ACC112 (cell line): ENCODE data around the gene WFDC10A.
"Not testable (repeated sequence)": the region's sequence is repeated elsewhere in the genome, so short reads cannot be mapped to it uniquely, and the experiment has no call there.

Experiments used
- H2AFZ ChIP-seq: fragments of 200-600 bp; sonication (generic); one replicate; pipeline ENCODE4 v1.6.0; 2017; ENCODE audit warnings: antibody characterized with exemption, low read length; ENCODE audit not compliant: unreplicated experiment
- H3K27ac ChIP-seq: fragments of 200-600 bp; sonication (generic); 2 replicates; pipeline ENCODE4 v1.5.1; 2014; ENCODE audit warnings: low read depth, mild to moderate bottlenecking, antibody characterized with exemption, low read length, moderate library complexity
- H3K27me3 ChIP-seq: fragments of 200-600 bp; sonication (generic); 2 replicates; pipeline ENCODE4 v1.6.1; 2014; ENCODE audit warnings: mild to moderate bottlenecking, antibody characterized with exemption, low read length, moderate library complexity, mixed read lengths; ENCODE audit not compliant: insufficient read depth
- H3K36me3 ChIP-seq: fragments of 200-600 bp; sonication (generic); 2 replicates; pipeline ENCODE4 v1.6.1; 2016; ENCODE audit warnings: mild to moderate bottlenecking, antibody characterized with exemption, low read length, moderate library complexity, mixed read lengths; ENCODE audit not compliant: insufficient read depth
- H3K4me1 ChIP-seq: fragments of 200-600 bp; sonication (generic); one replicate; pipeline ENCODE4 v1.6.1; 2016; ENCODE audit warnings: low read length, mixed read lengths; ENCODE audit not compliant: insufficient read depth, unreplicated experiment, control insufficient read depth
- H3K4me3 ChIP-seq: fragments of 200-600 bp; sonication (generic); 2 replicates; pipeline ENCODE4 v1.5.1; 2014; ENCODE audit warnings: mild to moderate bottlenecking, low read depth, low read length
- H3K79me2 ChIP-seq: fragments of 200-600 bp; sonication (generic); one replicate; pipeline ENCODE4 v1.6.0; 2016; ENCODE audit warnings: low read length; ENCODE audit not compliant: control insufficient read depth, unreplicated experiment, insufficient read depth

WFDC10A gene

DNA sequence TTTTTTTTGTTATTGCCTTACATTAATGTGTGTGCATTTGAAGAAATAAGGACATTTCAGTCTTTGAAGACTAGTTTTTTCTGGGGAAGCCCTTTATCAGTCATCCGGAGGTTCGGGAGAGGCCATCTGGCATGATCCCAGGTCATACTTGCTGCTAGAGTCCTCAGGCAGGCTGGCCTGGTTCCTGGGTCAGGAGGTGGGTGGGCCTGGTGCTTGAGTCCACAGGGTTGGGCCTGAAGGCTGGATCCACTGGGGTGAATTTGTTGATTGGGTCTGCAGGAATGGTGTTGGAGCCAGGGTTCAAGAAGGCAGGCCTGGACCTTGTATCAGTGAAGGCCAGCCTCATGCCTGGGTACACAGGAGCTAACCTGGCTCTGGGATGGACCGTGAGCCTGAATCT lies 17.3 kb downstream of the WFDC10A start:
- Histone ChIP-seq H2AFZ (no peak overlapping the region), H3K79me2 (no peaks in the 10 kb centered on the region), H3K4me1 (no peaks in the 10 kb centered on the region), H3K36me3 (no peaks in the 10 kb centered on the region), H3K27me3 (no peaks in the 10 kb centered on the region), H3K27ac (no peak overlapping the region), H3K4me3 (no peak overlapping the region)

DNA sequence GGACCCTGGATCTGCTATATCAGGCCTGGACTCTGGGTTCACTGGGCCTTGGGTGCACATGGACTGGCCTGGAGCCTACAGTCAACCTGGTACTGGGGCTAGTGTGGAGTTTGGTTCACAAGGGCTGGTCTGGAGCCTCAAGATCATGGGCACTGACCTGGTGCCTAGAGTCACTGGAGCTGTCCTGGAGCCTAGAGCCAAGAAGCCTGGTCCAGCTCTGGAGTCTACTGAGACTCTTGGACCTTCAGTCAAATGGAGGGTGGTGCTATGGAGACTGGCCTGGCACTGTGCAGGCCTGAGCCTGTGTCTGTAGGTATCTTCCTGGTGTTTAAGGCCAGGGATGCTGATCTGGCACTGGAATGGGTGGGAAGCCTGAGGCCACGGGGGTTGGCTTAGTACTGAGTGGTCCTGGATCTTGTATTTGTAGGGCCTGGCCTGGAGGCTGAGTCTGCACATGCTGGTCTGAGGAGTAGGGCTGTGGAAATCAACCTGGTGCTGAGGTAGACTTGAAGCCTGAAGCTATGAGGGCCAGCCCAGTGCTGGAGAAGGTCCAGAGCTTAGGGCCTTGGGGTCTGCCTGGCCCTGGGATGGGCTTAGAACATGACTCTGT lies 18.0 kb downstream of the WFDC10A start:
- Histone ChIP-seq H3K27me3 (no peaks in the 10 kb centered on the region), H3K27ac (no peak overlapping the region), H3K79me2 (no peaks in the 10 kb centered on the region), H3K4me1 (no peaks in the 10 kb centered on the region), H3K4me3 (no peak overlapping the region), H2AFZ (no peak overlapping the region), H3K36me3 (no peaks in the 10 kb centered on the region)

DNA sequence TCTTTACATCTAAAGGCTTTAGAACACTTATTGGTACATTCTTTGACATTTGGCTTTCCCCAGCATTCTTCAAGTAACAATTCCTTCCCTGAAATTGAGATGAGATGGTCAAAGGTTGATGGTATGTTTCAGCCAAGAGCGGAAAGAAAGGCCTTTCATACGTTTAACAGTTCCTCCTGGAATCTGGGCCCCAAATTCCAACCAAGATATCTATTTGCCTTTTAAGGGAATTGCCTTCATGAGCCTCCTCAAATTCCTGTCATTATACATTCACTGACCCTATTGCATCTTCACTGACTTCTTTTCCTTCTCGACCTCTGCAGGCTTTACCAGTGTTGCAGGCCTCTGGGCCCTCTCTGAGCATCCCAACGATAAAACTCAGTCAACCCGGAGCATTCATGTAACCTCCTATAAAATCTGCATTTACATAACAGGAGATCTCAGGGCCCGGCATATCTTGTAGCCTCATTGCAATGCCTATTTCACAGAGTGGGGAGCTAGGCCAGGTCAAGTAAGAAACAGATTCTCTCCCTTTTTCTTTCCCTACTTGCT lies 19.8 kb downstream of the WFDC10A start:
- H3K27ac ChIP-seq = no peak overlapping the region
- H3K4me1 ChIP-seq = no peaks in the 10 kb centered on the region

DNA sequence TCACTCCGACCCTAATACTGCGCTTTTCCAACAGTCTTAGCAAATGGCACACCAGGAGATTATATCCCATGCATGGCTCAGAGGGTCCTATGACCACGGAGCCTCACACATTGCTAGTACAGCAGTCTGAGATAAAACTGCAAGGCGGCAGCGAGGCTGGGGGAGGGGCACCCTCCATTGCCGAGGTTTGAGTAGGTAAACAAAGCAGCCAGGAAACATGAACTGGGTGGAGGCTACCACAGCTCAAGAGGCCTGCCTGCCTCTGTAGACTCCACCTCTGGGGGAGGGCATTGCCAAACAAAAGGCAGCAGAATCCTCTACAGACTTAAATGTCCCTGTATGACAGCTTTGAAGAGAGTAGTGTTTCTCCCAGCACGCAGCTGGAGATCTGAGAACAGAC lies 22.2 kb downstream of the WFDC10A start:
- not testable (repeated sequence) for H2AFZ ChIP-seq, H3K27me3 ChIP-seq, H3K79me2 ChIP-seq, H3K36me3 ChIP-seq, H3K4me1 ChIP-seq, H3K4me3 ChIP-seq, H3K27ac ChIP-seq

More for the DNA sequence above, 19.8 kb downstream of the WFDC10A start:
- Histone ChIP-seq H2AFZ (no peak overlapping the region), H3K79me2 (no peaks in the 10 kb centered on the region), H3K27me3 (no peaks in the 10 kb centered on the region), H3K36me3 (no peaks in the 10 kb centered on the region), H3K4me3 (no peak overlapping the region)

DNA sequence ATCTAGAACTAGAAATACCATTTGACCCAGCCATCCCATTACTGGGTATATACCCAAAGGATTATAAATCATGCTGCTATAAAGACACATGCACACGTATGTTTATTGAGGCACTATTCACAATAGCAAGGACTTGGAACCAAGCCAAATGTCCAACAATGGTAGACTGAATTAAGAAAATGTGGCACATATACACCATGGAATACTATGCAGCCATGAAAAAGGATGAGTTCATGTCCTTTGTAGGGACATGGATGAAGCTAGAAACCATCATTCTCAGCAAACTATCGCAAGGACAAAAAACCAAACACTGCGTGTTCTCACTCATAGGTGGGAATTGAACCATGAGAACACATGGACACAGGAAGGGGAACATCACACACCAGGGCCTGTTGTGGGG lies 27.5 kb downstream of the WFDC10A start:
- H3K4me1 ChIP-seq, H3K36me3 ChIP-seq, H3K27ac ChIP-seq, H3K27me3 ChIP-seq, H2AFZ ChIP-seq, H3K79me2 ChIP-seq, H3K4me3 ChIP-seq: not testable (repeated sequence)

DNA sequence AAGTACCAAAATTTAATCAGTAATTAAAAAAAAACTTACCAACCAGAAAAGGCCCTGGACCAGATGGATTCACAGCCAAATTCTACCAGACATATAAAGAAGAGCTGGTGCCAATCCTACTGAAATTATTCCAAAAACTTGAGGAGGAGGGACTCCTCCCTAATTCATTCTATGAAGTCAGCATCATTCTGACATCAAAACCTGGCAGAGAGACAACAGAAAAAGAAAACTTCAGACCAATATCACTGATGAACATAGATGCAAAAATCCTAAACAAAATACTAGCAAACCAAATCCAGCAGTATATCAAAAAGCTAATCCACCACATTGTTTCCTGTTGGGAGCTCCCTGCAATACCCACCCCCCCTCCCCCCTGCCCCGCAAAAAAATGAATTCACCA lies 40.6 kb downstream of the WFDC10A start, which contains the start of gene WFDC11:
Gene WFDC11, minus strand, starts transcription at position 101 of the 400 bp plus-strand sequence. CDS start 19,639 bp downstream, outside the sequence.
- Histone ChIP-seq H3K4me1 (no peaks in the 10 kb centered on the region), H3K27ac (no peak within 1 kb of the TSS), H3K27me3 (peaks cover 12% of the 10 kb centered on the region), H3K4me3 (no peak within 1 kb of the TSS), H3K36me3 (no peaks in the 10 kb centered on the region), H3K79me2 (no peaks in the 10 kb centered on the region), H2AFZ (no peak within 1 kb of the TSS)

DNA sequence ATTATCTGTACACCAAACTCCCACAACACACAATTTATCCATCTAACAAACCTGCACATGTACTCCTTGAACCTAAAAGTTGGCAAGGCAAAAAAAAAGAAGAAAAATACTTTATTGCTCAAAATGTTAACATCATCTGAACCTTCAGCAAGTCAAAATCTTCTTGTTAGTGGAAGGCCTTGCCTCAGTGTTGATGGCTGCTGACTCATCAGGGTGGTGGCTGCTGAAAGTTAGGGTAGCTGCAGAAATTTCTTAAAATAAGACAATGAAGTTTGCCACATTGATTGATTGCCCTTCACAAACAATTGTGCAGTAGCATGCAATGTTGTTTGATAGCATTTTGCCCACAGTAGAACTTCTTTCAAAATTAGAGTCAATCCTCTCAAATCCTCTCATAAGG lies 43.2 kb downstream of the WFDC10A start:
- Histone ChIP-seq H2AFZ (no peak overlapping the region), H3K36me3 (no peaks in the 10 kb centered on the region), H3K4me1 (no peaks in the 10 kb centered on the region), H3K27ac (no peak overlapping the region), H3K4me3 (no peak overlapping the region), H3K27me3 (peaks cover 18% of the 10 kb centered on the region), H3K79me2 (no peaks in the 10 kb centered on the region)

DNA sequence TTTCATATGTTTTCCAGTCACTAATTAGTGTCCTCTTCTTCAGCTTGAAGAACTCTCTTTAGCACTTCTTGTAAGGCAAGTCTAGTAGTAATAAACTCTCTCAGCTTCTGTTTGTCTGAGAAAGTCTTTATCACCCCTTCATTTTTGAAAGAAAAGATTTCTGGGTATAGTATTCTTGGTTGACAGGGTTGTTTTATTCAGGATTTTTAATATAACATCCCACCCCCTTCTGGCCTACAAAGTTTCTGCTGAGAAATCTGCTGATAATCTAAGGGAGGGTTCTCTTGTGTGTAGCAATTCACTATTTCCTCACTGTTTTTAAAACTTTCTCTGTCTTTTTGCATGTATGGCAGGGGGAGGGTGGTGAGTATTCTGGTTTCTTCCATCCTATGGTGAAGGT lies 50.1 kb downstream of the WFDC10A start:
- H3K27ac ChIP-seq = no peak overlapping the region
- H3K4me1 ChIP-seq = no peaks in the 10 kb centered on the region
- no peaks in the 10 kb centered on the region for H3K36me3 ChIP-seq
- no peaks in the 10 kb centered on the region for H3K79me2 ChIP-seq
- H3K4me3 ChIP-seq = no peak overlapping the region
- no peak overlapping the region for H2AFZ ChIP-seq
- H3K27me3 ChIP-seq = peaks cover 12% of the 10 kb centered on the region
